HepG2 (cell line): ENCODE measurements around the gene TOP2A. TPM values are rescaled to one million over a fixed set of nuclear protein-coding genes. Genes with fewer than 3 reads are reported as not detected.
A peak's percentile ranks its signal among the peaks of the same experiment; 100 is the strongest.

ENCODE experiments used
- BHLHE40 ChIP-seq: IDR thresholded peaks from 2 replicates; pipeline ENCODE4 v1.6.1; 2011; ENCODE audit warnings: low read length, improper control_type of control experiment
- FOXJ3 ChIP-seq: sonication (generic); formaldehyde crosslinking; IDR thresholded peaks from 2 replicates; pipeline ENCODE4 v1.4.0; 2020; ENCODE audit warnings: missing genetic modification reagents, mild to moderate bottlenecking, borderline replicate concordance
- FOXK2 ChIP-seq: fragments of 450-650 bp; IDR thresholded peaks from 2 replicates; pipeline ENCODE4 v1.6.1; 2016
- KLF11 ChIP-seq: IDR thresholded peaks from 2 replicates; pipeline ENCODE4 v1.6.1; 2016; ENCODE audit warnings: missing compliant biosample characterization
- MLLT10 ChIP-seq: sonication (generic); formaldehyde crosslinking; IDR thresholded peaks from 2 replicates; pipeline ENCODE4 v1.4.0; 2020; ENCODE audit warnings: missing genetic modification reagents
- PHF5A ChIP-seq: IDR thresholded peaks from one replicate; pipeline ENCODE4 v1.6.1; 2018; ENCODE audit warnings: low read depth, missing genetic modification reagents; ENCODE audit not compliant: unreplicated experiment
- RBAK ChIP-seq: sonication (generic); formaldehyde crosslinking; IDR thresholded peaks from 2 replicates; pipeline ENCODE4 v1.5.1; 2020; ENCODE audit warnings: mild to moderate bottlenecking, missing genetic modification reagents
- SMAD9 ChIP-seq: sonication (generic); formaldehyde crosslinking; IDR thresholded peaks from 2 replicates; pipeline ENCODE4 v1.5.1; 2020; ENCODE audit warnings: mild to moderate bottlenecking, missing genetic modification reagents
- XBP1 ChIP-seq: sonication (generic); formaldehyde crosslinking; IDR thresholded peaks from 2 replicates; pipeline ENCODE4 v1.5.0; 2020; ENCODE audit warnings: missing genetic modification reagents
- ZBTB7A ChIP-seq: sonication (generic); formaldehyde crosslinking; IDR thresholded peaks from 2 replicates; pipeline ENCODE4 v1.8.0; 2022; ENCODE audit warnings: mild to moderate bottlenecking, missing genetic modification reagents
- ZNF331 ChIP-seq: sonication (generic); formaldehyde crosslinking; IDR thresholded peaks from 2 replicates; pipeline ENCODE4 v1.4.0; 2020; ENCODE audit warnings: missing genetic modification reagents
- ZNF468 ChIP-seq: sonication (generic); formaldehyde crosslinking; IDR thresholded peaks from 2 replicates; pipeline ENCODE4 v1.8.0; 2022; ENCODE audit warnings: mild to moderate bottlenecking, moderate library complexity, missing genetic modification reagents
- ZNF549 ChIP-seq: sonication (generic); formaldehyde crosslinking; IDR thresholded peaks from 2 replicates; pipeline ENCODE4 v1.5.0; 2020; ENCODE audit warnings: missing genetic modification reagents
- polyA plus RNA-seq, 8 experiments: library from polyadenylated mRNA; depleted of rRNA in 3 of 8; stranded (reverse) in 7 of 8; unstranded in 1 of 8; fragments of >200 nt; fragmentation: Illumina TruSeq in 4 of 8; extraction: Trizol in 4 of 8; gene quantifications; 2 replicates each; pipeline versions ENCODE4 v1.2.1 to v1.2.3, GENCODE V29; 2011 to 2016; ENCODE audit warnings: low read depth in 4 of 8, missing spikeins in 1 of 8, mixed read lengths in 1 of 8; ENCODE audit not compliant: insufficient read depth in 1 of 8
- total RNA-seq, 5 experiments: library from RNA; depleted of rRNA; stranded (reverse); fragments of >200 nt; fragmentation: Illumina TruSeq; extraction: Trizol; gene quantifications; 2 replicates each; pipeline ENCODE4 v1.2.3, GENCODE V29; 2016; ENCODE audit warnings: low read depth in 1 of 5
- TF ChIP-seq, protein P1 (sequence below): sonication (generic); formaldehyde crosslinking; IDR thresholded peaks from 2 replicates; pipeline ENCODE4 v1.5.0; 2020; ENCODE audit warnings: mild to moderate bottlenecking, missing genetic modification reagents
- TF ChIP-seq, protein P2 (sequence below): sonication (generic); formaldehyde crosslinking; IDR thresholded peaks from 2 replicates; pipeline ENCODE4 v1.4.0; 2020; ENCODE audit warnings: missing genetic modification reagents
- TF ChIP-seq, protein P3 (sequence below): IDR thresholded peaks from 2 replicates; pipeline ENCODE4 v1.6.1; 2016; ENCODE audit warnings: missing biosample characterization, missing genetic modification reagents, low read depth
- TF ChIP-seq, protein P4 (sequence below): sonication (generic); formaldehyde crosslinking; IDR thresholded peaks from 2 replicates; pipeline ENCODE4 v1.4.0; 2020; ENCODE audit warnings: mild to moderate bottlenecking, missing genetic modification reagents

The TOP2A gene
- total and polyA plus RNA-seq, 2 of the 13 experiments (the other 11 are each of a cell fraction or from before 2014, with no cell fraction given): 108 to 327 TPM

DNA sequence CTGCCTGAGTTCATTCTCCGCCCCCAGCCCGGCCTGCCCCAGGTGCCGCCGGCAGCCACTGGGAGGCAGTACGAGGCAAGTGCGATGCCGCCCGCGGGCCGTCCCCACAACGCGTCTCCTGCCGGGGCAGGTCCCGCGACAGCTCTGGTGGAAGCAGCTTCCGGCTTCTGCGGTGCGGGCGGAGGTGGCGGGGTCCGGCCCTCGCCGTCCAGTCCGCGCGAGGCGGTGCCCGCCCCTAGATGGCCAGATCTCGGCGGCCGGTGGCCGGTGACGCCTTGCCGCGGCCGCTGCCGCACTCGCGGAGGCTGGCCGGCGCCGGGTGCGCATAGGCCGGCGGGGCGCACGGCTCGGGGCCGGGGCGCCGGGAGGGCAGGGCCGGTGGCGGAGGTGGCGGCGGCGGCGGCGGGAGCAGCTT is 55.0 kb downstream of the TOP2A start (continued):
- TF ChIP-seq, protein P1, sequence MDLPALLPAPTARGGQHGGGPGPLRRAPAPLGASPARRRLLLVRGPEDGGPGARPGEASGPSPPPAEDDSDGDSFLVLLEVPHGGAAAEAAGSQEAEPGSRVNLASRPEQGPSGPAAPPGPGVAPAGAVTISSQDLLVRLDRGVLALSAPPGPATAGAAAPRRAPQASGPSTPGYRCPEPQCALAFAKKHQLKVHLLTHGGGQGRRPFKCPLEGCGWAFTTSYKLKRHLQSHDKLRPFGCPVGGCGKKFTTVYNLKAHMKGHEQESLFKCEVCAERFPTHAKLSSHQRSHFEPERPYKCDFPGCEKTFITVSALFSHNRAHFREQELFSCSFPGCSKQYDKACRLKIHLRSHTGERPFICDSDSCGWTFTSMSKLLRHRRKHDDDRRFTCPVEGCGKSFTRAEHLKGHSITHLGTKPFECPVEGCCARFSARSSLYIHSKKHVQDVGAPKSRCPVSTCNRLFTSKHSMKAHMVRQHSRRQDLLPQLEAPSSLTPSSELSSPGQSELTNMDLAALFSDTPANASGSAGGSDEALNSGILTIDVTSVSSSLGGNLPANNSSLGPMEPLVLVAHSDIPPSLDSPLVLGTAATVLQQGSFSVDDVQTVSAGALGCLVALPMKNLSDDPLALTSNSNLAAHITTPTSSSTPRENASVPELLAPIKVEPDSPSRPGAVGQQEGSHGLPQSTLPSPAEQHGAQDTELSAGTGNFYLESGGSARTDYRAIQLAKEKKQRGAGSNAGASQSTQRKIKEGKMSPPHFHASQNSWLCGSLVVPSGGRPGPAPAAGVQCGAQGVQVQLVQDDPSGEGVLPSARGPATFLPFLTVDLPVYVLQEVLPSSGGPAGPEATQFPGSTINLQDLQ (CRISPR knock-in tag): 0 out of 2 replicates have a peak, but pooled peaks have one; percentile 13
- TF ChIP-seq, protein P2, sequence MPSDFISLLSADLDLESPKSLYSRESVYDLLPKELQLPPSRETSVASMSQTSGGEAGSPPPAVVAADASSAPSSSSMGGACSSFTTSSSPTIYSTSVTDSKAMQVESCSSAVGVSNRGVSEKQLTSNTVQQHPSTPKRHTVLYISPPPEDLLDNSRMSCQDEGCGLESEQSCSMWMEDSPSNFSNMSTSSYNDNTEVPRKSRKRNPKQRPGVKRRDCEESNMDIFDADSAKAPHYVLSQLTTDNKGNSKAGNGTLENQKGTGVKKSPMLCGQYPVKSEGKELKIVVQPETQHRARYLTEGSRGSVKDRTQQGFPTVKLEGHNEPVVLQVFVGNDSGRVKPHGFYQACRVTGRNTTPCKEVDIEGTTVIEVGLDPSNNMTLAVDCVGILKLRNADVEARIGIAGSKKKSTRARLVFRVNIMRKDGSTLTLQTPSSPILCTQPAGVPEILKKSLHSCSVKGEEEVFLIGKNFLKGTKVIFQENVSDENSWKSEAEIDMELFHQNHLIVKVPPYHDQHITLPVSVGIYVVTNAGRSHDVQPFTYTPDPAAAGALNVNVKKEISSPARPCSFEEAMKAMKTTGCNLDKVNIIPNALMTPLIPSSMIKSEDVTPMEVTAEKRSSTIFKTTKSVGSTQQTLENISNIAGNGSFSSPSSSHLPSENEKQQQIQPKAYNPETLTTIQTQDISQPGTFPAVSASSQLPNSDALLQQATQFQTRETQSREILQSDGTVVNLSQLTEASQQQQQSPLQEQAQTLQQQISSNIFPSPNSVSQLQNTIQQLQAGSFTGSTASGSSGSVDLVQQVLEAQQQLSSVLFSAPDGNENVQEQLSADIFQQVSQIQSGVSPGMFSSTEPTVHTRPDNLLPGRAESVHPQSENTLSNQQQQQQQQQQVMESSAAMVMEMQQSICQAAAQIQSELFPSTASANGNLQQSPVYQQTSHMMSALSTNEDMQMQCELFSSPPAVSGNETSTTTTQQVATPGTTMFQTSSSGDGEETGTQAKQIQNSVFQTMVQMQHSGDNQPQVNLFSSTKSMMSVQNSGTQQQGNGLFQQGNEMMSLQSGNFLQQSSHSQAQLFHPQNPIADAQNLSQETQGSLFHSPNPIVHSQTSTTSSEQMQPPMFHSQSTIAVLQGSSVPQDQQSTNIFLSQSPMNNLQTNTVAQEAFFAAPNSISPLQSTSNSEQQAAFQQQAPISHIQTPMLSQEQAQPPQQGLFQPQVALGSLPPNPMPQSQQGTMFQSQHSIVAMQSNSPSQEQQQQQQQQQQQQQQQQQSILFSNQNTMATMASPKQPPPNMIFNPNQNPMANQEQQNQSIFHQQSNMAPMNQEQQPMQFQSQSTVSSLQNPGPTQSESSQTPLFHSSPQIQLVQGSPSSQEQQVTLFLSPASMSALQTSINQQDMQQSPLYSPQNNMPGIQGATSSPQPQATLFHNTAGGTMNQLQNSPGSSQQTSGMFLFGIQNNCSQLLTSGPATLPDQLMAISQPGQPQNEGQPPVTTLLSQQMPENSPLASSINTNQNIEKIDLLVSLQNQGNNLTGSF: peak; percentile 88
- TF ChIP-seq MLLT10 (CRISPR knock-in tag) (no peak), XBP1 (CRISPR knock-in tag) (no peak), PHF5A (CRISPR knock-in tag) (peak; percentile 62), FOXJ3 (CRISPR knock-in tag) (no peak), ZNF468 (no peak), ZNF549 (CRISPR knock-in tag) (0 out of 2 replicates have a peak, but pooled peaks have one; percentile 63), FOXK2 (no peak), BHLHE40 (peak; percentile 61; the same call in 1 of the 2 replicates), ZNF331 (peak; percentile 92; the same call in 1 of the 2 replicates), RBAK (no peak), ZBTB7A (CRISPR knock-in tag) (no peak; the same call in 1 of the 2 replicates), SMAD9 (CRISPR knock-in tag) (no peak; the same call in 1 of the 2 replicates), KLF11 (CRISPR knock-in tag) (peak; percentile 71; the same call in 1 of the 2 replicates)
- TF ChIP-seq, protein P3, sequence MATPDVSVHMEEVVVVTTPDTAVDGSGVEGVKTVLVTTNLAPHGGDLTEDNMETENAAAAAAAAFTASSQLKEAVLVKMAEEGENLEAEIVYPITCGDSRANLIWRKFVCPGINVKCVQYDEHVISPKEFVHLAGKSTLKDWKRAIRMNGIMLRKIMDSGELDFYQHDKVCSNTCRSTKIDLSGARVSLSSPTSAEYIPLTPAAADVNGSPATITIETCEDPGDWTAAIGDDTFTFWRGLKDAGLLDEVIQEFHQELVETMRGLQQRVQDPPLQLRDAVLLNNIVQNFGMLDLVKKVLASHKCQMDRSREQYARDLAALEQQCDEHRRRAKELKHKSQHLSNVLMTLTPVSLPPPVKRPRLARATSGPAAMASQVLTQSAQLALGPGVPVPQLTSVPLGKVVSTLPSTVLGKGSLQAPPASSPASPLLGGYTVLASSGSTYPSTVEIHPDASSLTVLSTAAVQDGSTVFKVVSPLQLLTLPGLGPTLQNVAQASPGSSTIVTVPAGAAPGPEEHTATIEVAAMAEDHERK (CRISPR knock-in tag): 0 out of 2 replicates have a peak, but pooled peaks have one; percentile 25
- TF ChIP-seq, protein P4, sequence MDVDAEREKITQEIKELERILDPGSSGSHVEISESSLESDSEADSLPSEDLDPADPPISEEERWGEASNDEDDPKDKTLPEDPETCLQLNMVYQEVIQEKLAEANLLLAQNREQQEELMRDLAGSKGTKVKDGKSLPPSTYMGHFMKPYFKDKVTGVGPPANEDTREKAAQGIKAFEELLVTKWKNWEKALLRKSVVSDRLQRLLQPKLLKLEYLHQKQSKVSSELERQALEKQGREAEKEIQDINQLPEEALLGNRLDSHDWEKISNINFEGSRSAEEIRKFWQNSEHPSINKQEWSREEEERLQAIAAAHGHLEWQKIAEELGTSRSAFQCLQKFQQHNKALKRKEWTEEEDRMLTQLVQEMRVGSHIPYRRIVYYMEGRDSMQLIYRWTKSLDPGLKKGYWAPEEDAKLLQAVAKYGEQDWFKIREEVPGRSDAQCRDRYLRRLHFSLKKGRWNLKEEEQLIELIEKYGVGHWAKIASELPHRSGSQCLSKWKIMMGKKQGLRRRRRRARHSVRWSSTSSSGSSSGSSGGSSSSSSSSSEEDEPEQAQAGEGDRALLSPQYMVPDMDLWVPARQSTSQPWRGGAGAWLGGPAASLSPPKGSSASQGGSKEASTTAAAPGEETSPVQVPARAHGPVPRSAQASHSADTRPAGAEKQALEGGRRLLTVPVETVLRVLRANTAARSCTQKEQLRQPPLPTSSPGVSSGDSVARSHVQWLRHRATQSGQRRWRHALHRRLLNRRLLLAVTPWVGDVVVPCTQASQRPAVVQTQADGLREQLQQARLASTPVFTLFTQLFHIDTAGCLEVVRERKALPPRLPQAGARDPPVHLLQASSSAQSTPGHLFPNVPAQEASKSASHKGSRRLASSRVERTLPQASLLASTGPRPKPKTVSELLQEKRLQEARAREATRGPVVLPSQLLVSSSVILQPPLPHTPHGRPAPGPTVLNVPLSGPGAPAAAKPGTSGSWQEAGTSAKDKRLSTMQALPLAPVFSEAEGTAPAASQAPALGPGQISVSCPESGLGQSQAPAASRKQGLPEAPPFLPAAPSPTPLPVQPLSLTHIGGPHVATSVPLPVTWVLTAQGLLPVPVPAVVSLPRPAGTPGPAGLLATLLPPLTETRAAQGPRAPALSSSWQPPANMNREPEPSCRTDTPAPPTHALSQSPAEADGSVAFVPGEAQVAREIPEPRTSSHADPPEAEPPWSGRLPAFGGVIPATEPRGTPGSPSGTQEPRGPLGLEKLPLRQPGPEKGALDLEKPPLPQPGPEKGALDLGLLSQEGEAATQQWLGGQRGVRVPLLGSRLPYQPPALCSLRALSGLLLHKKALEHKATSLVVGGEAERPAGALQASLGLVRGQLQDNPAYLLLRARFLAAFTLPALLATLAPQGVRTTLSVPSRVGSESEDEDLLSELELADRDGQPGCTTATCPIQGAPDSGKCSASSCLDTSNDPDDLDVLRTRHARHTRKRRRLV (CRISPR knock-in tag): no peak
